Activated CD8-positive, alpha-beta memory T cell treated with anti-CD3 and anti-CD28 coated beads for 24 hours (primary cell): Measurements from ENCODE around the gene ARHGDIG.
"Not testable (repeated sequence)": the region's sequence is repeated elsewhere in the genome, so short reads cannot be mapped to it uniquely, and the experiment has no call there.

ENCODE experiments used
- DNase-seq: peaks from one replicate; pipeline ENCODE4 v3.0.0-alpha.2; 2020

ARHGDIG gene

DNA sequence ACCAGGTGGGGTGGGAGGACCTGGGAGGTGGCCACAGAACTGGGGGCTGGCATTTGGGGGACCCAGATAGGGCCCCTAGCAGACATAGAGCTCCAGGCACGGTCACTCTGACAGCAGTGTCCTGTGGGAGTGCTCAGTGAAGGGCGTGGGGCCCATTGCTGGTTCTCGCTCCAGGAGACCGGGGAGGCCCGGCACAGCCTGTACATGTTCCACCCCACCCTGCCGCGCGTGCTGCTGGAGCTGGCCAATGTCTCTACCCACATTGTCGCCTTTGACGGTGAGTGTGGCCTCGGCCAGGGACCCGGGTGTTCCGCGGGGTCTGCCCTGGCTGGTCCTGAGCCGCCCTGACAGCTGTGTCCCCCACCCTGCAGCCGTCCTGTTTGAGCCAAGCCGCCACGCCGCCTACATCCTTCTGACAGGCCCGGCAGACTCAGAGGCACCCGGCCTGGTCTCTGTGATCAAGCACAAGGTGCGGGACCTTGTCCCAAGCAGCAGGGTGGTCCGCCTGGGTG, 15.9 kb upstream of the ARHGDIG start:
- DNase-seq, result no peak

DNA sequence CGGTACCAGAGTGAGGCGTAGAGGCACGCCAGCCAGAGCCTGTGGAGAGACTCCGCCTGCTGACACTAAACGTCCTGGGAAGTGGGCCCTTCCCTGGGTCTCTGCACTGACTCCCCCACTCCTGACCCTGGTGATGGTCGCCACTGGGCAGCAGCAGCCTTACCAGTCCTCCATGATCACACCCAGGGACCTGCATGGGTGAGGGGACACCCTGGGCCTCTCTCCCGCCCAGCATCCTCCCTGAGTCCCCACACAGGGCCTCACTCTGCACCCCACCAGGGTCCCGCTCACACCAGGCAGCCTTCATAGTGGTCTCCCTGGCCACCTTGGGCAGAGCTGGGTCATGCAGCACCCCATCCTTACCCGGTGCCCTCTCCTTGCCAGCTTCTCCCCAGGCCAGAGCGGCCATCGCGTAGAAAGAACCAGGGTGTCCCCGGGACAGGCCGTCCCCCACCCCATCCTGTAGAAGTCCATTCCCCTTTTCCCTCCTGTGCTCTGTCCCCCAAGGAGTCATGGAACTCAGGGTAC, 15.3 kb upstream of the ARHGDIG start:
- DNase-seq, result no peak

DNA sequence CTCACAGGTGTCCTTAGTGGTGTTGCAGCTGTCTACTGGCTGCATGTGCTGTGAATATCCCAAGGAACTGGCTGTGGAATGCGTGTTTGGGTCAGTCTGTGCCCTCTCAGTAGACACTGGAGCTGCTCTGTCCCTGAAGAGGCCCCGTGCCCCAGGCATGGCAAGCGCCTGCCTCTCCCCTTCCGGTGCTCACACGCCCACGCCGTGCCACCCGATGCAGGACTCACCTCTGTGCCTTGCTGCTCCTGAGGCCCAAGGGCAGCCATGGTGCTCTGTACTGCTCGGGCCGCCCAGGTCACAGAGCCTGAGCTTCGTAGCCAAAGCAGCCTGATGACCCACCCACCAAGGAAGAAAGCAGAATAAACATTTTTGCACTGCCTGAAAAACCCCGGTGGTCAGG, 14.7 kb upstream of the ARHGDIG start:
- no peak for DNase-seq

DNA sequence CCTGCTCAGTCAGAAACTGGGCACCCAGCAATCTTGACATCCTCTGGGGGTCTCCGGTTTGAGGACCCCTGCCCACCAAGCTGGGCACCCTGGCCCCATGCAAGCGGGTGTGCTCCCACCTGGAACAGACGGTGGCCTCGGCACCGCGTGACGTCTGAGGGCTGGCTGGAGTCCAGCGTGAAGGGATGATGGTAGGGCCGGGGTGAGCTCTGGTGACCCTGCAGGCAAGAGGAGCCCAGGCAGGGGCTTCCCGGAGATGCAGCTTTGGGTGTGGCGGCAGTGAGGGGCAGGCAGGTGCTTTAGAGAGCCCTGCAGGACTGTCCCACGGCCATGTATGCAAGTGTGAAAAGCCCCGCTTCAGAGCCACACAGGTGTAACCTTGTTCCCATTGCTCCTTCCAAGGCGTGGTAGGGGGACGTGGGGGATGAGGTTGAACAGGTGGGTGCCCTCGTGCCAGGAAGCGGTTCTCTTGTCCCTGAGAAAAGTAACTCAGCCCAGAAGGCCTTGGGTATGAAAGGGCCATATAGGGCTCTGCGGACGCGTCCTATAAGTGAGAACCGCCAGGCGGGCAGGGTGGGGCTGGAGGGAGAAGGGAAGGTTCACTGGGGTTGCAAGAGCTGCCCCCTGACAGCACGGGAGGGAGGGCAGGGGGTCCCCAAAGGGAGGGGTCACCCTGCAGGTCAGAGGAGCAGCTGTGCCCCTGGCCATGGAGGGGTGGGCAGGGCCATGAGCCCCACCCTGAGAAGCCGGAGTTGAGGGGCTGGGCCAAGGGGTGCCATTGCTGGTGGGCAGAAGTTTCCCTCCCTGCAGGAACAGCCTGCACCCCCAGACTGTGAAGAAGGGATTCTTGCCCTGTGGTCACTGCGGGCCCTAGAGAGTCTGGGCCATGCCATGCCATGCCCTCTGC, 13.9 kb upstream of the ARHGDIG start:
- DNase-seq, result no peak

DNA sequence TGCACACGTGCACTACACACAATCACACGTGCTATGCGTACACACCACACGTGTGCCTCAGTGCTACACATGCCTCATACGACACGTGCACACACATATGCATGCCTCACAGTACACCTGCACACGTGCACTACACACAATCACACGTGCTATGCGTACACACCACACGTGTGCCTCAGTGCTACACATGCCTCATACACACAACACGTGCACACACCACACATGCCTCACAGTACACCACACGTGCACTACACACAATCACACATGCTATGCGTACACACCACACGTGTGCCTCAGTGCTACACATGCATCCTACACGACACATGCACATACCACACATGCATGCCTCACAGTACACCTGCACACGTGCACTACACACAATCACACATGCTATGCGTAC, 12.8 kb upstream of the ARHGDIG start:
- DNase-seq, result not testable (repeated sequence)

DNA sequence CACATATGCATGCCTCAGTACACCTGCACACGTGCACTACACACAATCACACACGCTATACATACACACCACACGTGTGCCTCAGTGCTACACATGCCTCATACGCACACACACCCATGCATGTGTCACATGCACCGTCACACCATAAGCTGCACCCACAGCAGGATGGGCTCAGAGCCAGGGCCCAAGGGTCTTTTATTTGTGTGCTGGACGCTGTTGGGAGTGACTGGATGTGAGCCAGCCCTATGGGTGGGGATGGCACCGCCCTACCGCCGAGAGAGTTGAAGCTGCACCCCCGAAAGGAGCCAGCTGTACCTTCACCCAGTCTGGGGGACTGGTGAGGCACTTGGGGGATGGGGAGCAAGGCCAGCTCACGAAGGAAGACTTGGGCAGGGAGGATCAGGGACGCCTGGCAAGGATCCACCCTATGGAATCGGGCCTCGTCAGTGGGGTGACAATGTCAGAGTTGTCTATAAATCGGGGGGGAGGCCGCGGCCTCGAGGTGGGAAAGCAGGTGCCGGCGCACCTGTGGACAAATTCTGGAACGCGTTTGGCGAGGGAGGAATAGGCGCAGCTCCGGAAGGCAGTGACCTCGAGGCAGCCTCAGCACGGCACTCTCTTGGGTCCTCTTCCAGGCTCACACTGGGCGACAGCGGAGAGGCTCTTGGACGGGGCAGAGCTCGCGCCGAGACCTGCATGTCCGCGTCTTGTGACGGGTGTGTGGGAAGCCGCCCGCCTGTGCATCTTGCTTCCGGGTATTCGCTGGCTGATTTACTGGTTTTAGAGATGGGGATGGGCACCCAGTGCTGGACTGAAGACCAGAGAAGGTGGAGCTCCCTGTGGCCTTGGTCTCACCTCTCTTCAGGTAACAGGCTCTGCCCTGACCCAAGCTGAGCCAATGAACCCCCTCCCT, 12.0 kb upstream of the ARHGDIG start:
- DNase-seq, result no peak

DNA sequence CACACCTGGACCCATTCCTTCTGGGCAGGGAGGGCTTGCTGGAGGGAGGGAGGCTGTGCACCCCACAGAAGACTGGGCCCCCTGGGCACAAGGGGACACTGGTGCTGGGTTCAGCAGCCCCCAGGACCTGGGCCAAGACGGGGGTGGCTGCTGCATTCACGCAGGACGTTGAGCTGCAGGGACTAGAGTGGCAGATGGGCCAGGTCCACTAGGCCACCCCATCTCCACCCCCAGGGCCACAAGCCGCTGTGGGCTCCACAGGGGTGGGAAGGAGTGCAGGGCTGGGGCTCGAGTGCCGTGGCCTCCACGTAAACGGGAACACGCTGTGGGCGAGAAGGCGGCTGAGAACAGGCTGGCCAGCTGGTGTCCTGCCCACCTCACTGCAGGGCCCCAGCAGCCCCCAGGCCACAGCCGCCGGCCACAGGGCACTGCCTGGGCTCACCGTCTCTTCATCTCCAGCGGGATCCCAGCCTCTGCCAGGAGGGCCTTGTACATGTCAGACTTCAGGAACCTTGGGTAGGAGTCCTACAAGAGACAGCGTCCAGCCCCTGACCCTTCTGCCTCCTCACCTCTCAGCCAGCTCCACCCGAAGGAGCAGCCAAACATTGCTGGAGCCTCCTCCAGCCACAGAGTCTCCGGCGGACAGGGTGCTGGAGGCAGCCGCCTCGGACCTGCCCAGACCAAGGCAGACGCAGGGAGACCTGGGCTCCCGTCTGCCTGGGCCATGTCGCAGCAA, 11.2 kb upstream of the ARHGDIG start:
- no peak for DNase-seq

DNA sequence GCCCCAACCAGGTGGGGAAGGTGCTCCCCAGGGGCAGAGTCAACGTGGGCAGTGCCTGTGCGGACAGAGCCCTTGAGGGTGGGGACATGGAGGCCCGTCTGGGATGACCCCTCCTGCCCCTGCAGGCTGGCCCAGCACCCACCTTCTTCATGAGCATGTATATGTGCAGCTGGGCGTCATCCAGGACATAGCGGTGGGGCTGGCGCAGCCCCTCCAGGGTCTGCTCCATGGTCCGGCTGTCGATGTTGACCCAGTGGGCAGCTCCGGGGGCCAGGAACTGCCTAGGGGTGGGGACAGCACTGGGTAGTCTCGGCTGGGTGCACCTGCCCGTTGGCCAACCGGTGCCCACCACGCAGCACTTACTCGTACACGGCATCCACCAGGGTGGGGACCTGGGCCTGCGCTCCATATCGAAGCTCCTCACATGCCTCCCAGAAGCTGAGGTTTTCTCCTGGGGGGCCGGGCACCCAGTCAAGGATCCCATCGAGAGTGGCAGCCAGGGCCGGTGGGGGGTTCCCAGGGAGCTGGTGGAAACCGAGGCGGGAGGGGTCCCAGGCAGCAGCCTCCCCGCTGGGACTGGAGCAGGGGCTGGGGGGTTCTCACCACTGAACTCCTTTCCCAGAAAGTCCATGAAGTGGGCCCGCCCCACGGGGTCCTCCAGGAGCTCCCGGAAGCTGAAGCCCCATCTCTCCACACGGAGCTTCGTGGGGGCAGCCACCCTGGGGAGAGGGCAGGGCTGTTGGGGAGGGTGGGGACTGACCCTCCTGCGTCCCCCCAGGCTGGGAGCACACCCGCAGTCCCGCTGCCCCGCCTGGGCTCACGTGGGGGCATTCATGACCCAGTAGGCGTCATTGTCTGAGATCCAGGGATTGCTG, 9.8 kb upstream of the ARHGDIG start:
- DNase-seq, result no peak

DNA sequence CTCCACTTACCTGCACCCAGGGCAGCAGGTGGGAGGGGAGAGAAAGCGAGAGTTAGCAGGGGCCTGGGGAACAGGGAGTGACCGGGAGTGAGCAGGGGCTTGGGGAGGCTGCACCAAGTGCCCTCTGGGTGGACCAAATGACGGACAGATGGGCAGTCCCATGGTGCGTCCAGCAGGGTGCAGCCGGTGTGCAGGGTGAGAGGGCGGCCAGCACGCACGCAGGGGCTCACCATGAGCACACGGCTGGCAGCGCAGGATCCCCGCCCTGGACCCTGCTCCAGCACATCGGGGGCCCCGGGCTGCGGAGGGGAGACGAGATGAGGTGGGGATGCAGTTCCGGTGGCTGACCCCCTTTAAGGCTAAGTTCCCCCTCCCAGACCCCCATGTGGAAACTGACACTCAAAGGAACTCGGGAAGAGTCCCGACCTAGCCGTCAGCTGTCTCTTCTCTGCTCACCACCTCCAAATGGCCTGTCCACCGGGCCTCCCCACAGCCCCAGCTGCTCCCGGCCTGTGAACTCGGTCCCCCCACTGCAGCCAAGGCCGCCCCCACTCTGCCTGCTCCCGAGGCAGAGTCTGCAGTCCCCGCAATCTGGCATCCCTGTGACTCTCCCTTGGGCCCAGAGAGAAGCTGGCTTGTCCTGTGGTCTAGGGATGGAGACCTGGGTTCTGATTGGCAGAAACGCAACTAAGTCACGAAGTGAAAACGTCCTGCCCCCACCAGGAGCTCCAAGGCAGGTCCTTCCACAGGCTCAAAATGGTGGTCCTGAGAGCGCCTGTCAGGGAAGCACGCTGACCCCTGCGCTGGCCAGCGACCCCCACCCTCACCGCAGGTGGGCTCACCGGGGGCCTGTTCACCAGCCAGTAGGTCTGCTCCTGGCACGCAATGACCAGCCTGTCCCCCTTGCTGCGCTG, 7.5 kb upstream of the ARHGDIG start:
- DNase-seq, result no peak

DNA sequence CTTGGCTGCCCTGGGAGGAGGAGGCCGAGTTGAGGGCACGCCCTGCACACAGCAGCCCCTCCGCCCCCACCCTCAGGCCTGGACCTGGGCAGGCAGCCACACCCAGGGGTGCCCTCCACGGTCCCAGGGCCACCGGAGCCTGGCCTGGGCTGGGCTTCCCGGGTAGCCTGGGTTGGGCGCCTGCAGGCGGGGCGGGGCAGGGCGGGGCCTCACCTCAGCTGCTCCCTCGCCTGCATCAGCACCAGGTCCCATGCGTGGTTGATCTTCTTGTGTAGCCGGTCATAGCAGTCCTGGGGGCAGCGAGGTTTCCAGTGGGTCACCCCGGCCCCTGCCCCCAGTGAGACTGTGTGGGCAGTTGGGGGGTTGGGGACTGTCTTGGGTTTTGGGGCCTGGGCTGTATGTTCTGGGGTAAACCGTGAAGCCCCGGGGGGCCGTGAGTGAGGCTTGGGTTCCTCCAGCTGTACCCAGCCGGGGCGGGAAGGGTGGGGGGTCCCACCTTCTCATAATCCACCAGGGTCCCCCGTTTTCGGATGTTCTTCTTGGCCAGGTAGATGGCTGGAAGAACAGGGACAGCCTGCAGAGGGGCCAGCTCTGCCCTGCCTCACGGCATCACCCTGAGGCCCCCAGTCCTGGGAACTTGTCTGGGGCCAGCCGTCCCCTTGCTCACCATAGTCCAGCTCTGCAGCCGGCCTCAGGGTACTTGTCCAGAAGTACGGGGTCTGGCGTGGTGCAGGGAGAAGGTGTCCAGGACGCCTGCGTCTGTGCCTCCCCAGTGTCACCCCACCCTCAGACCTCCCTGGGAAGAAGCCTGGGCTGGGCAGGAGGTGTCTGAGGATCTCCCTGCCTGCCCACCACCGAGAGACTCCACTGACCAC, 6.6 kb upstream of the ARHGDIG start:
- no peak for DNase-seq

DNA sequence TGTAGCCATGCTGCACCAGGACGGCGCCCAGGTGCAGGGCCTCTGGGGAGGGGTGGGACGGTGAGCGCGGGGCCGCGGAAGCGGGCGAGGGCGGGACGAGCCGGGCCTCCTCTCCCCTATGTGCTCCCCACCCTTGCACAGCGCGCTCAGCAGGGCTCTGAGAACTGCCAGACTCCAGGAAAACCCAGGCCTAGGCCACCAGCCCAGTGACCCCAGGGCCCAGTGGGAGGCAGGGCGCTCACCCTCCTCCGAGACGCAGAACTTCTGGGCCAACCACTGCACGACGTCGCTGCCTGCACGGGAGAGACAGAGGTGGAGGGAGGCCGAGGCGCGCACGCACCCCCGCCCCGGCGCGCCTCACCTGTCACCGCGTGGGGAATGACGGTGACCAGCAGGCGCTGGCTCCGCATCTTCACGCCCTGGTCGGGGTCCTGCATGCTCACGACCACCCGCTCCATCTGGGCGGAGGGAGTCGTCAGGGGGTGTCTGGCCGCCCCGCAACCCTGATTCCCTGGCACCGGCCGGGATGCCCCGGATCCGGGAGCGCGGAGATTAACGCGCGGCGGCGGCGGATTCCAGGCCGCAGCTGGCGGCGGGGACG, 5.2 kb upstream of the ARHGDIG start:
- peak; percentile 68 for DNase-seq

DNA sequence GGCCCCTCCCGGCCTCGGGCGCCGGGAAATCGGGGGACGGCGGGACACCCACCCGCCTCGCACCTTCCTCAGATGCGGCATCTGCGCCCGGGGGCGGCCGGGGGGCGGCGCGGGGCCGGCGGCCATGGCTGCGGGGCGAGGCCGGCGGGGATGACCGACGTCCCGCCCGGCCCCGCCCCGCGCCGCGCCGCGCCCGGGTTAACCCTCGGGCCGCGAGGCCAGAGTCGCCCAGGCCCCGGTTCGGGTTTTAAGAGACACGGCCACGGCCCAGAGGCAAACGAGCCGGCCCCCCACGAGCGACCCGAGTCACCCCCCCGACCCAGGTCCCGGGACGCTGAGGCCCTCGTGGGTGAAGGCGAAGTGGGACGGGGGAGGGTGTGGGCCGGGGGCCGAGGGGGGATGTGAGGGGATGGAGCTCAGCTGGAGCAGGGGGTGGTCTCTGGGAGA, 4.6 kb upstream of the ARHGDIG start, which contains the start of gene RGS11:
RGS11 (minus strand) TSS at position 159 of the 447 bp plus-strand sequence; CDS start at position 126, 33 bp downstream.
- DNase-seq, result no peak

DNA sequence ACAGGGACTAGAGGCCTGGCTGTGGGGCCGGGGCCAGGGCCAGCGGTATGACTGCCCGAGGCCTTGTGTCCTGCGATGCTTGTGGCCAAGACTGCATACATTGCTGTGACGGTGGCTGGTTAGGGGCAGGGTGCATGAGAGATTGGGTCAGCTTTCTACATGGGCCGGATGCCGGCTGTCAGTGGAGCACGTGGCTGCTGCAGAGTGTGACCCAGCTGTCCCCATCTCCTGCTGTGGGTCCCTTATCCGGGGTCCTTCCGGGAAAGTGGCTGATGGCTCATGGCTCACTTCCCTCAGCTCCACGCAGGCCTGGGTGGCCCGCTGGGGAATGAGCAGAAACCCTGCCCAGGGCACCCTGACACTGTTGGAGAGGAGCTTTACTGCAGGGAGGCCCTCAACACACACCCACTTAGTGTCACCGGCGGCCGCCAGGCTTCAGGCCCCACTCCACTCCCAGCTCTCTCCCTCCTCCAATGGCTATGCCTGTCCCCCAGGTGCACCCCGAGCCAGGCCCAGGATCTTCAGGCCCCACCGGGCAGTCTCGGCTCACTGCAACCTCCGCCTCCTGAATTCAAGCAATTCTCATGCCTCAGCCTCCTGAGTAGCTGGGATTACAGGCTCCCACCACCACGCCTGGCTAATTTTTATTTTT, 3.8 kb upstream of the ARHGDIG start:
- no peak for DNase-seq

DNA sequence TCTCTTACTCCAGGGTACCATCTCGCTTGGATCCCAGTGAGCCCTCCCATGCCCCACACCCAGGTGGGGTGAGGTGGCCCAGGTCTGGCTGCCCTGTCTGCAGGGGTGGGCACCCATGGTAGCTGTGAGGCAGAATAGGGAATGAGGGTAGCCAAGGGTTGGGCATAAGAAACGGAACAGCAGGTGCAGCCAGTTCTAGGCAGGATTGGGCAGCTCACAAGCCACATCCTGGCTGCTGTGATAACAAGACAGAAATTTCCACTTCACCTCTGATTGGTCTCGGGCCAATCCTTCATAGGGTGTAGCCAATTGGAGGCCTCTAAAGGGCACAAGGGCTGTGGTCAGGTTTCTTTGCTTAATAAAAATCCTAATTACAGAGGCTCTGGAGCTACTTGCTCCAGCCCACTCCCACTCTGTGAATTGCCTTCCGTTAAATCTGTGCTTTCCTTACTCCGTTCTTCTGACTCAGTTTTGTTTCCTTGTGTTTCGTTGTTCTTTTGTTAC, 1.5 kb upstream of the ARHGDIG start:
- no peak for DNase-seq

DNA sequence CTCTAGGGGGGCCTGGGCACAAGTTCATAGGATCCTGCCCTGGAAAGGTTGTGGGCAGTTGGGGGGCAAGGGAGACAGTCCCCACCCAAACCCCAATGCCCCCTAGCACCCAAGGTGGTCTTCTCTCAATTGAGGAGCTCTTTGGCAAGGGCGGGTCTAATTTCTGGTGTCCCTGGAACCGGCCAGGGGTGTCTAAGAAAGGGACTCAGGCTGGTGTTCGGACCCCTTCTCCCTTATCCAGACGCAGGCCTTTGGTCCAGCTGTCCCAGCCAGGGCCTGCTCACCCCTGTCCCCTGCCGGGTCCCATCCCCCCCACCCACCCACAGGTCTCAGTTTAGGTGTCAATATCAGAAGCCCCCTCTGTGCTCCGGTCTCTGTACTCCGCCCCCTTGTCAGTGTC, 860 bp upstream of the ARHGDIG start:
- no peak for DNase-seq

DNA sequence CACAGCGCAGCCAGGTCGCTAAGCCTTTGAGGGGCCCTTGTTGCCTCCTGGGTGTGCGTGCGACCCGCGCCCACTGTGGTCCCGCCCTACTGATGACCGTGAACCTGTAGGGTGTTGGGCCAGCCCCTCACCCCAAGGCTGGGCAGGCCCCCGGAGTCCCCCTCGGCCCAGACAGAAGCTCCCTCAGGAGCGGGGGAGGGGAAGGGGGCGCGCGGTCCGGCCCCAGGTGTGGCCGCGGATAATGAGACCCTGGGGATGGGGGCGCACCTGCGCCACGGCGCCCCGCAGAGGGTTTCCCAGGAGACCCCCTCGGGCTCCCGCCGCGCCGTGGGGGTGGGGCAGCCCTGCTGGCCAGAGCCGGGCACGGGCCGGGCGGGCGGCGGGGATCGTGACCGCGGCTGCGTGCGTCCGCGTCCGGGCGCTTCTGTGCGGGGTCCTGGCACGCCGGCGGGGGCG, 358 bp upstream of the ARHGDIG start:
- no peak for DNase-seq

DNA sequence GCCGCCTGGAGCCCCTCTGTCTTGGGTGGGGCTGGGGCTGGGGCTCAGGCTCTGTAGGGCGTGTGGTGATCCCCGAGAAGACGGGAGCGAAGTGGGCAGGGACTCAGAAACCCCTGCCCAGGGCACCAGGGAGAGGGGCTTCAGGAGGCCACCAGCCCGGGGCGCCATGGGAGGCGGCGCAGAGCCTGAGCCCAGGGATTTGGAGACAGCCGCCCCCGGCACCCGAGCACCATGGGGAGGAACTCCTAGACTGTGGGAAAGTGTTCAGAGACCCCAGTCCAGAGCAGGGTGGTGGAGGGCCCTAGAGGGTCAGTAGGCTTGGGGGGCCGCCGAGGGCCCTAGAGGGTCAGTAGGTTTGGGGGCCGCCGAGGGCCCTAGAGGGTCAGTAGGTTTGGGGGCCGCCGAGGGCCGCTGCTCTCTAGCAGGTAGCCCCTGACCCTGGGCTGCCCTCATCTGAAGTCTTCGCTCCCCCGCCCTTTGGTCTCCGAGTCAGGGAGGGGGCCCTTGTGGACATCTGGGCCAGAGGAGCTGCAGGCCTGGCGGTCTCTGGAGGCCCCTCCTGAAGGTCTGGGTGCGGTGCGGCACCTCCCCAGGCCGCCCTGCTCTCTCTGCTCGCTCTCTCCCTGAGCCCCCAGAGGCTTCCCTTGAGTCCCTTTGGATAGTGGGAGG, 734 bp downstream of the ARHGDIG start:
- DNase-seq, result no peak
